Nephron progenitor cell (in vitro differentiated cells): ENCODE results near the gene GAPVD1.

Experiments
- DNase-seq: peaks from one replicate; pipeline ENCODE4 v3.0.0; 2021
- H3K27ac Mint-ChIP-seq: 2 replicates; pipeline ENCODE4 v1.8.0; 2021; ENCODE audit warnings: mild to moderate bottlenecking, moderate library complexity, mixed read lengths
- H3K27me3 Mint-ChIP-seq: 2 replicates; pipeline ENCODE4 v1.8.0; 2021; ENCODE audit warnings: mild to moderate bottlenecking, low read depth, mixed read lengths; ENCODE audit not compliant: poor library complexity
- H3K36me3 Mint-ChIP-seq: 2 replicates; pipeline ENCODE4 v1.8.0; 2021; ENCODE audit warnings: low read depth, mixed read lengths
- H3K4me1 Mint-ChIP-seq: 2 replicates; pipeline ENCODE4 v1.8.0; 2021; ENCODE audit warnings: mixed read lengths
- H3K4me3 Mint-ChIP-seq: 2 replicates; pipeline ENCODE4 v1.8.0; 2021; ENCODE audit warnings: mild to moderate bottlenecking, moderate library complexity, mixed read lengths
- H3K9me3 Mint-ChIP-seq: 2 replicates; pipeline ENCODE4 v1.8.0; 2021; ENCODE audit warnings: mild to moderate bottlenecking, moderate library complexity, mixed read lengths
- CTCF ChIP-seq: fragments of 200-600 bp; sonication (generic); IDR thresholded peaks from 2 replicates; pipeline ENCODE4 v1.5.0; 2021; ENCODE audit warnings: antibody characterized with exemption

Gene GAPVD1

GRCh38 chr9:125376261-125377226 lies 114.9 kb downstream of the GAPVD1 start:
- TF ChIP-seq CTCF = no peak
- Mint-ChIP-seq H3K9me3 (no peaks in the 10 kb centered on the region), H3K27me3 (peaks cover 29% of the 10 kb centered on the region), H3K4me3 (no peak overlapping the region), H3K36me3 (no peaks in the 10 kb centered on the region), H3K27ac (no peak overlapping the region), H3K4me1 (peaks cover 10% of the 10 kb centered on the region)
- DNase-seq = no peak

- H3K27ac Mint-ChIP-seq = no peak overlapping the region
- H3K27me3 Mint-ChIP-seq = peaks cover 29% of the 10 kb centered on the region
- no peak for DNase-seq
- H3K4me1 Mint-ChIP-seq = peaks cover 10% of the 10 kb centered on the region
- TF ChIP-seq CTCF = no peak
- H3K4me3 Mint-ChIP-seq = no peak overlapping the region
- no peaks in the 10 kb centered on the region for H3K9me3 Mint-ChIP-seq
- H3K36me3 Mint-ChIP-seq = no peaks in the 10 kb centered on the region
Measured at GRCh38 chr9:125377584-125378250, 116.1 kb downstream of the GAPVD1 start.

GRCh38 chr9:125378778-125379177 lies 117.2 kb downstream of the GAPVD1 start:
- Mint-ChIP-seq H3K4me3 (no peak overlapping the region), H3K9me3 (no peaks in the 10 kb centered on the region), H3K27ac (no peak overlapping the region), H3K4me1 (peaks cover 10% of the 10 kb centered on the region), H3K36me3 (no peaks in the 10 kb centered on the region), H3K27me3 (peaks cover 22% of the 10 kb centered on the region)
- no peak for TF ChIP-seq CTCF
- no peak for DNase-seq

- DNase-seq = no peak
- no peak for TF ChIP-seq CTCF
- Mint-ChIP-seq H3K27ac (no peak overlapping the region), H3K9me3 (no peaks in the 10 kb centered on the region), H3K4me1 (peaks cover 9% of the 10 kb centered on the region), H3K27me3 (peaks cover 18% of the 10 kb centered on the region), H3K36me3 (no peaks in the 10 kb centered on the region), H3K4me3 (no peak overlapping the region)
Measured at GRCh38 chr9:125379208-125379607, 117.6 kb downstream of the GAPVD1 start.

GRCh38 chr9:125380406-125380805 lies 118.8 kb downstream of the GAPVD1 start:
- TF ChIP-seq CTCF = no peak
- Mint-ChIP-seq H3K27me3 (peaks cover 12% of the 10 kb centered on the region), H3K9me3 (no peaks in the 10 kb centered on the region), H3K4me1 (no peaks in the 10 kb centered on the region), H3K4me3 (no peak overlapping the region), H3K27ac (no peak overlapping the region), H3K36me3 (no peaks in the 10 kb centered on the region)
- no peak for DNase-seq
